Panc1 (cell line): ENCODE data around the gene POLD2. TPM values are rescaled to one million over a fixed set of nuclear protein-coding genes. Genes with fewer than 3 reads are reported as not detected.
A peak's percentile ranks its signal among the peaks of the same experiment; 100 is the strongest.

Source experiments
- ATAC-seq: fragments of 200-7000 bp; cut with Tn5 transposase; 2 replicates; pipeline ENCODE4 v1.9.1; 2020; ENCODE audit warnings: mild to moderate bottlenecking, moderate library complexity
- BruUV-seq: library from RNA; stranded (reverse); fragments of 400-500 nt; replicated peaks from 2 replicates; lab custom pipeline; 2021; lab: Mats Ljungman, UMichigan
- CTCF ChIA-PET: fragments of 300-600 bp; sonication (Branson Sonifier 250); formaldehyde crosslinking; loops from one replicate; lab custom pipeline; 2022; ENCODE audit warnings: antibody characterized with exemption; lab: Charles Lee
- POLR2A ChIA-PET: fragments of 300-600 bp; sonication (Branson Sonifier 250); formaldehyde crosslinking; loops from one replicate; lab custom pipeline; 2022; ENCODE audit warnings: antibody characterized with exemption; lab: Charles Lee
- DNase-seq: peaks from one replicate; pipeline ENCODE4 v3.0.0-alpha.2; 2010; ENCODE audit warnings: low read depth, low spot score
- H3K27ac ChIP-seq: 2 replicates; pipeline ENCODE4 v1.5.1; 2011; ENCODE audit warnings: mild to moderate bottlenecking, low read length, inconsistent platforms
- H3K27me3 ChIP-seq: fragments of 200-500 bp; sonication (Bioruptor generic); 2 replicates; pipeline ENCODE4 v1.6.0; 2014; ENCODE audit warnings: low read length, inconsistent platforms; ENCODE audit not compliant: control insufficient read depth, insufficient read depth
- H3K36me3 ChIP-seq: fragments of 200-500 bp; sonication (Bioruptor generic); 2 replicates; pipeline ENCODE4 v1.5.1; 2014; ENCODE audit warnings: inconsistent platforms, mild to moderate bottlenecking, low read length, moderate library complexity; ENCODE audit not compliant: control insufficient read depth, insufficient read depth
- H3K4me1 ChIP-seq: 2 replicates; pipeline ENCODE4 v1.5.1; 2011; ENCODE audit warnings: inconsistent platforms, mild to moderate bottlenecking, low read length, moderate library complexity; ENCODE audit not compliant: control insufficient read depth, insufficient read depth
- H3K4me3 ChIP-seq, 2 experiments: 2 replicates each; pipeline ENCODE4 v1.5.1; 2011 to 2012; ENCODE audit warnings: low read depth in 2 of 2, low read length in 2 of 2, mild to moderate bottlenecking in 2 of 2, inconsistent platforms in 1 of 2, moderate library complexity in 1 of 2
- H3K9me3 ChIP-seq: fragments of 200-500 bp; sonication (Bioruptor generic); 2 replicates; pipeline ENCODE4 v1.5.1; 2014; ENCODE audit warnings: low read depth, mild to moderate bottlenecking, inconsistent platforms, low read length, moderate library complexity; ENCODE audit not compliant: control insufficient read depth, insufficient read depth
- POLR2AphosphoS5 ChIP-seq: IDR thresholded peaks from 2 replicates; pipeline ENCODE4 v1.6.1; 2012; ENCODE audit warnings: mild to moderate bottlenecking, low read depth, low read length, moderate library complexity
- REST ChIP-seq, 2 experiments: IDR thresholded peaks; 2 replicates each; pipeline ENCODE4 v1.6.1; 2011 to 2012; ENCODE audit warnings: low read depth in 2 of 2, control low read depth in 1 of 2, low read length in 1 of 2, mild to moderate bottlenecking in 1 of 2, moderate library complexity in 1 of 2; ENCODE audit not compliant: insufficient read depth in 1 of 2
- SIN3A ChIP-seq: IDR thresholded peaks from 2 replicates; pipeline ENCODE4 v1.6.1; 2012; ENCODE audit warnings: low read depth, mild to moderate bottlenecking, low read length, moderate library complexity, borderline replicate concordance; ENCODE audit not compliant: insufficient read depth
- TCF7L2 ChIP-seq: IDR thresholded peaks from 2 replicates; pipeline ENCODE4 v1.6.1; 2011; ENCODE audit warnings: mild to moderate bottlenecking, low read depth, low read length, inconsistent platforms
- in situ Hi-C: cut with HindIII; loops from 2 replicates; pipeline ENCODE4 v1.10.0; 2016; ENCODE audit warnings: low sequenced_read_pairs, low pct_unique_long_range_greater_than_20kb
- intact Hi-C: fragments of 100-400 bp; cut with micrococcal nuclease; formaldehyde crosslinking; loops from one replicate; pipeline ENCODE4 v1.10.0; 2022; ENCODE audit not compliant: unreplicated experiment
- total RNA-seq: library from RNA; stranded (reverse); gene quantifications from one replicate; pipeline ENCODE4 v1.2.1, GENCODE V29; 2021; ENCODE audit not compliant: unreplicated experiment
- TF ChIP-seq, protein P1 (sequence below): fragments of 450-650 bp; IDR thresholded peaks from 2 replicates; pipeline ENCODE4 v1.5.1; 2017; ENCODE audit warnings: mild to moderate bottlenecking

The POLD2 gene
- total RNA-seq, 1 experiment from 2014 or later: 195 TPM

GRCh38 chr7:44152971-44153947, 29.9 kb upstream of the POLD2 start:
- Histone ChIP-seq H3K9me3 (no peaks in the 10 kb centered on the region), H3K36me3 (no peaks in the 10 kb centered on the region), H3K27ac (no peak overlapping the region), H3K4me3 (no peak overlapping the region), H3K4me1 (0 out of 2 replicates have a peak, but pooled peaks cover 4% of the 10 kb centered on the region), H3K27me3 (no peaks in the 10 kb centered on the region)
- in situ Hi-C loops (no loop called here), intact Hi-C loops (no loop called here)
- TF ChIP-seq REST (IDR thresholded peaks at IDR 0.05; ENCODE audit: insufficient read depth in 1 of 2, low read depth in 2 of 2, low read length in 1 of 2) (no peak), POLR2AphosphoS5 (no peak), TCF7L2 (no peak), SIN3A (no peak)
- TF ChIP-seq, protein P1, sequence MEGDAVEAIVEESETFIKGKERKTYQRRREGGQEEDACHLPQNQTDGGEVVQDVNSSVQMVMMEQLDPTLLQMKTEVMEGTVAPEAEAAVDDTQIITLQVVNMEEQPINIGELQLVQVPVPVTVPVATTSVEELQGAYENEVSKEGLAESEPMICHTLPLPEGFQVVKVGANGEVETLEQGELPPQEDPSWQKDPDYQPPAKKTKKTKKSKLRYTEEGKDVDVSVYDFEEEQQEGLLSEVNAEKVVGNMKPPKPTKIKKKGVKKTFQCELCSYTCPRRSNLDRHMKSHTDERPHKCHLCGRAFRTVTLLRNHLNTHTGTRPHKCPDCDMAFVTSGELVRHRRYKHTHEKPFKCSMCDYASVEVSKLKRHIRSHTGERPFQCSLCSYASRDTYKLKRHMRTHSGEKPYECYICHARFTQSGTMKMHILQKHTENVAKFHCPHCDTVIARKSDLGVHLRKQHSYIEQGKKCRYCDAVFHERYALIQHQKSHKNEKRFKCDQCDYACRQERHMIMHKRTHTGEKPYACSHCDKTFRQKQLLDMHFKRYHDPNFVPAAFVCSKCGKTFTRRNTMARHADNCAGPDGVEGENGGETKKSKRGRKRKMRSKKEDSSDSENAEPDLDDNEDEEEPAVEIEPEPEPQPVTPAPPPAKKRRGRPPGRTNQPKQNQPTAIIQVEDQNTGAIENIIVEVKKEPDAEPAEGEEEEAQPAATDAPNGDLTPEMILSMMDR: no peak
- BruUV-seq: no TSS peak
- ATAC-seq (peak; percentile 44; the same call in 1 of the 2 replicates), DNase-seq (no peak)
- ChIA-PET POLR2A (no interaction called here), CTCF (no interaction called here)

DNA sequence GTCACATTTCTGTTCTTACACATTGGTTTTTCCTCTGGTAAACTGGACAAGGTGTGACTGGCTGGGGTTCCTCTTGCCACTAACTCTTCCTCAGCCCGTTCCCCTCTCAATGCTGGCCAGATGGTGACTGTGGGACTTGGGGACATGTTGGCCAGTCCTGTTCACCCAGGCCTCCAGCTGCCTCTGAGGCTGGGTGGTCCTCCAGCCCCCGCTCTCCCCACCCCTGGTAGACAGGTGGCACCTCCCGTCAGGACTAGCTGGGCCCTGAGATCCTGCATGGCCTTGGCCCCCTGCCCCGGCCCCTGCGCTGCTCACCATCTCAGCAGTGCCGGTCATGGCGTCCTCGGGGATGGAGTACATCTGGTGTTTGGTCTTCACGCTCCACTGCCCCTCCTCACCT, 28.6 kb upstream of the POLD2 start:
- Histone ChIP-seq H3K27me3 (no peaks in the 10 kb centered on the region), H3K27ac (no peak overlapping the region), H3K4me3 (no peak overlapping the region), H3K4me1 (no peaks in the 10 kb centered on the region), H3K9me3 (no peaks in the 10 kb centered on the region), H3K36me3 (no peaks in the 10 kb centered on the region)
- ATAC-seq (no peak), DNase-seq (no peak)
- ChIA-PET POLR2A (no interaction called here), CTCF (no interaction called here)
- intact Hi-C loops: no loop called here
- BruUV-seq: no TSS peak
- TF ChIP-seq REST (IDR thresholded peaks at IDR 0.05; ENCODE audit: insufficient read depth in 1 of 2, low read depth in 2 of 2, low read length in 1 of 2) (no peak), POLR2AphosphoS5 (no peak), SIN3A (no peak), TCF7L2 (no peak)
- TF ChIP-seq, protein P1: no peak
- in situ Hi-C loops: no loop called here
